GM20000 (cell line): ENCODE measurements around the gene RBAK.
"Not testable (repeated sequence)": the region's sequence is repeated elsewhere in the genome, so short reads cannot be mapped to it uniquely, and the experiment has no call there.

Source experiments
- DNase-seq: peaks from one replicate; pipeline ENCODE4 v3.0.0; 2012; ENCODE audit warnings: low spot score
- CTCF ChIP-seq: IDR thresholded peaks from 2 replicates; pipeline ENCODE4 v1.5.1; 2012; ENCODE audit warnings: mild to moderate bottlenecking, control low read depth; ENCODE audit errors: extremely low read depth, missing control alignments

The RBAK gene

GRCh38 chr7:5041047-5041446, 4.6 kb upstream of the RBAK start:
- TF ChIP-seq CTCF: no peak
- DNase-seq: no peak

GRCh38 chr7:5043661-5044060, 2.0 kb upstream of the RBAK start:
- DNase-seq: no peak
- no peak for TF ChIP-seq CTCF

- not testable (repeated sequence) for DNase-seq
Measured at GRCh38 chr7:5046397-5046732, 705 bp downstream of the RBAK start.

- not testable (repeated sequence) for DNase-seq
Measured at GRCh38 chr7:5047127-5047526, 1.5 kb downstream of the RBAK start.

GRCh38 chr7:5050676-5051075, 5.0 kb downstream of the RBAK start:
- DNase-seq: no peak
- TF ChIP-seq CTCF: no peak

GRCh38 chr7:5051731-5052130, 6.1 kb downstream of the RBAK start:
- not testable (repeated sequence) for DNase-seq

GRCh38 chr7:5053175-5053574, 7.5 kb downstream of the RBAK start:
- no peak for DNase-seq
- TF ChIP-seq CTCF: no peak

GRCh38 chr7:5063698-5064097, 18.0 kb downstream of the RBAK start:
- no peak for DNase-seq

More at GRCh38 chr7:5063698-5064097, 18.0 kb downstream of the RBAK start:
- TF ChIP-seq CTCF: no peak
